Effector memory CD4-positive, alpha-beta T cell (primary cell): ENCODE measurements around the gene CD300A.
"Not testable (repeated sequence)": the region's sequence is repeated elsewhere in the genome, so short reads cannot be mapped to it uniquely, and the experiment has no call there.

Experiments used
- DNase-seq, 3 donors: peaks; one replicate each; pipeline ENCODE4 v3.0.0-alpha.2; 2020
- H3K27ac ChIP-seq: 2 replicates; pipeline ENCODE4 v1.7.0; 2013; ENCODE audit warnings: mild to moderate bottlenecking, low read length, moderate library complexity; ENCODE audit not compliant: insufficient read depth, poor library complexity, severe bottlenecking
- H3K27me3 ChIP-seq: replicated peaks from 2 replicates; pipeline ENCODE4 v1.7.0; 2013; ENCODE audit warnings: mild to moderate bottlenecking, low read length; ENCODE audit not compliant: insufficient read depth, control insufficient read depth, poor library complexity, severe bottlenecking
- H3K36me3 ChIP-seq: 2 replicates; pipeline ENCODE4 v1.7.0; 2013; ENCODE audit warnings: mild to moderate bottlenecking, low read length, moderate library complexity; ENCODE audit not compliant: control insufficient read depth, insufficient read depth
- H3K4me1 ChIP-seq: 2 replicates; pipeline ENCODE4 v1.7.0; 2013; ENCODE audit warnings: low read length, mild to moderate bottlenecking; ENCODE audit not compliant: control insufficient read depth, insufficient read depth, poor library complexity, severe bottlenecking
- H3K4me3 ChIP-seq: 2 replicates; pipeline ENCODE4 v1.7.0; 2013; ENCODE audit warnings: low read length, low read depth, mild to moderate bottlenecking; ENCODE audit not compliant: insufficient read depth, poor library complexity, severe bottlenecking
- H3K9me3 ChIP-seq: 2 replicates; pipeline ENCODE4 v1.7.0; 2013; ENCODE audit warnings: mild to moderate bottlenecking, low read length, moderate library complexity; ENCODE audit not compliant: control insufficient read depth

Gene CD300A

GRCh38 chr17:74516561-74517328 is 50.3 kb downstream of the CD300A start:
- Histone ChIP-seq H3K9me3 (no peaks in the 10 kb centered on the region), H3K27me3 (no peaks in the 10 kb centered on the region), H3K4me3 (no peak overlapping the region), H3K36me3 (no peaks in the 10 kb centered on the region), H3K4me1 (no peaks in the 10 kb centered on the region), H3K27ac (no peak overlapping the region)
- DNase-seq, result no peak

- H3K9me3 ChIP-seq, H3K4me3 ChIP-seq, H3K4me1 ChIP-seq, H3K27ac ChIP-seq, H3K36me3 ChIP-seq, H3K27me3 ChIP-seq, DNase-seq: not testable (repeated sequence)
Observed at GRCh38 chr17:74518413-74518981, 52.1 kb downstream of the CD300A start.

- no peaks in the 10 kb centered on the region for H3K4me1 ChIP-seq
- no peaks in the 10 kb centered on the region for H3K36me3 ChIP-seq
- no peak for DNase-seq
- H3K9me3 ChIP-seq, result no peaks in the 10 kb centered on the region
- no peak overlapping the region for H3K4me3 ChIP-seq
- no peak overlapping the region for H3K27ac ChIP-seq
- H3K27me3 ChIP-seq, result peaks cover 3% of the 10 kb centered on the region
Observed at GRCh38 chr17:74520016-74520434, 53.6 kb downstream of the CD300A start.

GRCh38 chr17:74520790-74521480 is 54.5 kb downstream of the CD300A start:
- H3K9me3 ChIP-seq, result no peaks in the 10 kb centered on the region
- DNase-seq, result no peak
- no peaks in the 10 kb centered on the region for H3K36me3 ChIP-seq
- H3K4me1 ChIP-seq, result no peaks in the 10 kb centered on the region
- no peak overlapping the region for H3K4me3 ChIP-seq
- no peak overlapping the region for H3K27ac ChIP-seq
- H3K27me3 ChIP-seq, result peaks cover 3% of the 10 kb centered on the region

GRCh38 chr17:74521701-74522201 is 55.3 kb downstream of the CD300A start:
- Histone ChIP-seq H3K4me3 (no peak overlapping the region), H3K36me3 (no peaks in the 10 kb centered on the region), H3K27ac (no peak overlapping the region), H3K9me3 (no peaks in the 10 kb centered on the region), H3K4me1 (no peaks in the 10 kb centered on the region), H3K27me3 (peaks cover 3% of the 10 kb centered on the region)
- no peak for DNase-seq

- no peaks in the 10 kb centered on the region for H3K9me3 ChIP-seq
- no peak overlapping the region for H3K27ac ChIP-seq
- peaks cover 3% of the 10 kb centered on the region for H3K27me3 ChIP-seq
- H3K4me1 ChIP-seq, result no peaks in the 10 kb centered on the region
- DNase-seq, result no peak
- H3K4me3 ChIP-seq, result no peak overlapping the region
- H3K36me3 ChIP-seq, result no peaks in the 10 kb centered on the region
Observed at GRCh38 chr17:74522381-74523105, 56.1 kb downstream of the CD300A start.

GRCh38 chr17:74523308-74523707 is 56.9 kb downstream of the CD300A start:
- Histone ChIP-seq H3K4me1 (no peaks in the 10 kb centered on the region), H3K36me3 (no peaks in the 10 kb centered on the region), H3K9me3 (no peaks in the 10 kb centered on the region), H3K27me3 (peaks cover 3% of the 10 kb centered on the region), H3K27ac (no peak overlapping the region), H3K4me3 (no peak overlapping the region)
- no peak for DNase-seq

- Histone ChIP-seq H3K27ac (no peak overlapping the region), H3K4me3 (no peak overlapping the region), H3K9me3 (no peaks in the 10 kb centered on the region), H3K27me3 (peaks cover 3% of the 10 kb centered on the region), H3K4me1 (no peaks in the 10 kb centered on the region), H3K36me3 (no peaks in the 10 kb centered on the region)
- no peak for DNase-seq
Observed at GRCh38 chr17:74524653-74525464, 58.4 kb downstream of the CD300A start.

- Histone ChIP-seq H3K27ac (no peak overlapping the region), H3K4me3 (no peak overlapping the region), H3K27me3 (peaks cover 3% of the 10 kb centered on the region), H3K36me3 (no peaks in the 10 kb centered on the region), H3K9me3 (no peaks in the 10 kb centered on the region), H3K4me1 (no peaks in the 10 kb centered on the region)
- no peak for DNase-seq
Observed at GRCh38 chr17:74525465-74525725, 59.0 kb downstream of the CD300A start.
